Right ventricle myocardium superior (tissue), 1 donor: ENCODE data around the gene EGF. TPM values are rescaled to one million over a fixed set of nuclear protein-coding genes. Genes with fewer than 3 reads are reported as not detected.

Experiments used
- ATAC-seq: fragments of 200-7000 bp; cut with Tn5 transposase; one replicate; pipeline ENCODE4 v1.9.1; 2020; ENCODE audit warnings: mild to moderate bottlenecking; ENCODE audit not compliant: poor library complexity
- DNase-seq: peaks from one replicate; pipeline ENCODE4 v3.0.0-alpha.2; 2020
- intact Hi-C: fragments of 100-400 bp; cut with DNase I; formaldehyde crosslinking; loops from one replicate; pipeline ENCODE4 v1.11.2; 2022
- total RNA-seq: library from RNA; stranded (reverse); fragmentation: NEBNext Ultra II Directional; extraction: Animal tissue kit (Norgen Biotek cat#: 25700); gene quantifications from one replicate; pipeline ENCODE4 v1.2.1, GENCODE V29; 2021
- donor health status: DM: no; HTN: yes; CAD: no; lungs with severe emphysema.

The EGF gene
- total RNA-seq, 1 donor from 2014 or later, result 13.8 TPM

DNA sequence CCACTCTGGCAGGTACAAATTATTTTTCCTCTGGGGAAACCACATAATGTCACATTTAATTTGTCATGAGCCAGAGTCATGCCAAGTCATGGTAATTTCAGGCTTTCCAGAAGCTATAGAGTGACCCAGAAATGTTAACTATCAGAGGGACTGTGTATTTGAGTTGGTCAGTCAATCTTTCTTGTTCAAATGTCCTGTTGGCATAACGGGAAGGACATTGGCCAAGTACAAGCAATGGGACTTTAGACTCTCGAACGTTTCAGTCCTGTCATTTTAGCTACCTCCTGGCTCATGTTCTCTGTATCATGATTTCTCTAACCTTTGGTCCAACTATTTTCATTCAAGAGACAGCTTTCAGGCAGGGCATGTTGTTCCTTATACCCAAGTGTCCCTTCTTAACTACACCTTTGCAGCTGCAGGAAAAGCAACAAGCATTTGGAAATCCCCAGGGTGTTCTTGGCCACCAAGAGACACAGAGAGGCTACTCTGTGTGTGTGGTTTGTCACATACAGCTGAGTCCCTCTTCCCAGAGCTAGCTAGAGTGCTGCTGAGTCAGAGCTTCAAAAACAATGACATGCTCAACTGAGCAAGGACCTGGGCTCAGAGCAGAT, 142.6 kb downstream of the EGF start:
- no peak for ATAC-seq
- intact Hi-C loops, result no loop called here
- DNase-seq, result no peak

DNA sequence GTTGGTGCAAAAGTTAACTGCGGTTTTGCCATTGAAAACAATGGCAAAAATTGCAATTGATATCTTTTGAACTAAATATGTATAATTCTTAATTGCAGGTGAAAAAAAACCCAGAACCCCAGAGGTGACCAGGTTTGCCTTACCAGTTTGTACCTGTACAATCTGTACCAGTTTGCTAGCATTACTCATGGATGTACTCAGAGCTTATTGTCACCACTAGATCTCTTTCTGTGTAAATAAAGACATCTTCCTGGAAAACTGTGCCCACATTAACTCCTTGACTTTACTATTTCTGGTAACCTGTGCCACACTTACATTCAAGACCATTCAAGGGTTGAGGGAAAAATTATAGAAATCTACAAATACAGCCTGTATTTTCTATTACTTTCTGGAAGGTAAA, 146.0 kb downstream of the EGF start:
- intact Hi-C loops, result no loop called here
- no peak for ATAC-seq
- DNase-seq, result no peak

DNA sequence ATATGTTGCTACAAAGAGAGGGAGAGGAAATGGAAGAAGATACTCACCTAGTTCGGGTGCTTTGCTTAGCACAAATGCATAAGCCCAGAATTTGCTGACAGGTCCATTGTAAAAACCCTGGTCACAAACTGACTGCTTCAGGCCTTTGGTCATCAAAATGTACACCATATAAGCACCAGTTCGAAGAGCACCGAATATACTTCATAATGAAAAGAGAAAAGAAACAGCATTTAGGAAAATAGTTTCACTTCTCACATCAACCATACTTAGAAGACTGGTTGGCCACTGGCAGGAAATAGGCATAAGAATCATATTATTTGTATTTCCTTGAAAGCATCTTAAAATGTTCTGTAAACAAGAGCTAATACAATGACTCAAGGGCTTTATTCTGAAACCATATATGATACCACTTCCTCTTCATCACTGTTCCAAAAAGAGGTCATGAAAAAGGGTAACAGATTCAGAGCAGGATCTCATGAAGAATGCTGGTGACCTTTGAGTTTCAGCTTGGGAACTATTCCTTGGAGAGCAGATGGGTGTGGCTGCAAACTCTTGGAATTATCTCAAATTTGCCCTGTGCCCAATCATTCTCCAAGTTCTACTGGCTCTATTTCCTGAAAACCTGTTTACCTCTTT, 147.0 kb downstream of the EGF start:
- ATAC-seq (no peak), DNase-seq (no peak)
- intact Hi-C loops, result no loop called here

DNA sequence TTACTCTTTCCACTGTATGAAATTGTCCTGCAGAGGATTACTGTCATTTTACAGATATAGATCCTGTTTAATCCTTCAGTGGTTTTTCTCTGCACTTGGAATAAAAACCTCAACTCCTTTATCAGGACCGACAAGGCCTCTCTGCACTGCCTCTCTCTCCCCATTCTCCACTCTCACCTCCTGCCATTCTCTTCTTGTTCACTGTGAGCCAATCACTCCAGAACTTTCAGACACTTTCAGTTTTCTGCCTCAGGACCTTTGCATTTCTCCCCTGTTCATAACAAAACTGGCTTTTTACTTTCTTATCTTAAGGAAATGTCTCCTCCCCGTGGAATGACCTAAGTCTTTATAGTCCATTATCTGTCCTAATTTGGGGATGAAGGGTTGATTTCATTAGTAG, 148.4 kb downstream of the EGF start:
- DNase-seq (no peak), ATAC-seq (no peak)
- intact Hi-C loops, result no loop called here

Other genes starting within 250 kb of the EGF start
- gene CASP6, start 209.4 kb upstream of the EGF start, total RNA-seq, result 7.0 TPM
- gene PLA2G12A, start 182.8 kb upstream of the EGF start, total RNA-seq, result 59.1 TPM
- 10.6 TPM for gene CFI, start 110.9 kb upstream of the EGF start, total RNA-seq
- 7.7 TPM for gene GAR1, start 97.1 kb upstream of the EGF start, total RNA-seq
- not detected for gene RRH, start 84.9 kb upstream of the EGF start, total RNA-seq
- not detected for gene LRIT3, start 64.8 kb upstream of the EGF start, total RNA-seq